Measurements from ENCODE around the gene IDUA. TPM values are rescaled to one million over a fixed set of nuclear protein-coding genes. Genes with fewer than 3 reads are reported as not detected.

IDUA gene
- total RNA-seq, 1 experiment from 2014 or later = 46.6 TPM

DNA sequence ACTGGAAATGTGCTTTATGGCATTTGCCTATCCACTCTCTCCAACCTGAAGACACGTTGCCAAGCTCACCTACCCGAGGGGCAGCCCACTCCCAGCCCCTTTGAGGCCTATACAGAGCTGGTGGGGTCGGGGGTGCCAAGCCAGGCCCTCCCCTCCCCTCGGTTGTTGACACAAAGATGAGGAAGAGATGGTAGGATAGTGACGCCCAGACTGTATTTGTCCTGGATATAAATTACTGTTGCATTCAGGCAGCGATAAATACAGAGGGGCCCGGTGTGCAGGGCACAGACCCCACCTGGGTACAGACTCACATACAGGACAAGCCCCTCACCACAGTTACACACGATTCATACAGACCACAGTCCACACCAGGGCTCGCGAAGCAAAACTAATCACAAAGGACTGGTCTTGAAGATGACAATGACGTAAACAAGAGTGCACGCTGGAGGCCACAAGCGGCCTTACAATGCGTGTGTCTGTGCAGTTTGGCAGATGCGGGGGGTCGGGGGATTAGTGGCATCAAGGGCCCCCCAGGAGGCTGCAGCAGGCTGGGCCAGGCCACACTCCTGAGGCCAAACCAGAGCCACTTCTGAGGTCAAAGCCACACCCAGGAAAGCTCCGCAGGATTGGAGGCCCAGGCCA is 28.0 kb upstream of the IDUA start:
- CTCF ChIA-PET = no interaction called here

DNA sequence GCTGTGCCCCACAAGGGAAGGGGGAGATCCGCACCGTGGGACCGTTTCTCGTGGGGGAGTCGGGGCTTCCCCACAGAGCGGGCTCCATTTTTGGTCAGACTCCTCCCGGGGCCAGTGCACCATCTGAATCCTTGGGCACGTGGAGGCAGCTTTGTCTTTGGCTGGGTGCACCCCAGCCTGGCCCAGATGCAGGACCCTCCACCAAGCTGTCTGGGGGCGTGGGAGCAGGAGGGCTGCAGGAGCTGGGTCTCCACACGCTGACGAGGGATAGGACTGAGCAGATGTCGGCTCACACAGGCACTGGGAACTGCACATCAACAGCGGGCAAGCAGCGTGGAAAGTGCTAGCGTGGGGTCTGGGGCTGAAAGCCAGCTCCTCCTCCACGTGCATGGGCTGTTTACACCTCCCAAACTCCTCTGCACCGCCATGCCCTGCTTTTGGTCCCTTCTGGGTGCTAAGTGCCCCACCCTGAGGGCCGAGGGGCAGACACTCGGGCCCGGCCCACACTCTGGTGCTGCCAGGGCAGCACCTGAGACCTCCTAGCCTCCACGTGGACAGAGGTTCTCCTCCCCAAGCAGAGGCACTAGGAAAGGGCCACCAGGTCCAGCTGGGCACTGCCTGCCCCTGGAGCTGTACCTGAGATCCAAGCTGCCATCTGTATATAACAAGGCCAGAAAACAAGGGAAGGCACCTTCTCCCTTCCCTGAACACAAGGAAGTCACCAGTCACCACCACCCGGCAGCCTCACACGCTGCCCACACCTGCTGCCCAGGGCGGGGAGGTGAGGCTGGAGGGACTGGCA is 27.3 kb upstream of the IDUA start:
- Histone ChIP-seq H3K79me2 (ENCODE audit: low read depth) (no peaks in the 10 kb centered on the region), H3K27ac (no peak overlapping the region), H3K27me3 (ENCODE audit: insufficient read depth, low read depth) (no peaks in the 10 kb centered on the region), H3K4me2 (no peak overlapping the region), H3K4me3 (no peak overlapping the region), H3K9me2 (ENCODE audit: insufficient read depth) (no peaks in the 10 kb centered on the region), H3F3A (ENCODE audit: insufficient read depth, low read depth) (no peaks in the 10 kb centered on the region), H3K9me3 (ENCODE audit: insufficient read depth, low read depth) (no peaks in the 10 kb centered on the region), H2AFZ (no peak overlapping the region), H3K4me1 (replicated peaks; ENCODE audit: insufficient read depth) (no peaks in the 10 kb centered on the region), H4K20me1 (ENCODE audit: insufficient read depth) (no peaks in the 10 kb centered on the region), H3K36me3 (ENCODE audit: low read depth) (no peaks in the 10 kb centered on the region)
- BruUV-seq (replicated peaks) = no TSS peak
- DNase-seq = no peak
- POLR2A ChIA-PET (ENCODE audit: unreplicated experiment) = no interaction called here
- intact Hi-C loops (cut with micrococcal nuclease; ENCODE audit: unreplicated experiment) = no loop called here
- no peak for TF ChIP-seq EZH2 (IDR thresholded peaks at IDR 0.05; ENCODE audit: low read depth)
- TF ChIP-seq, protein P1, sequence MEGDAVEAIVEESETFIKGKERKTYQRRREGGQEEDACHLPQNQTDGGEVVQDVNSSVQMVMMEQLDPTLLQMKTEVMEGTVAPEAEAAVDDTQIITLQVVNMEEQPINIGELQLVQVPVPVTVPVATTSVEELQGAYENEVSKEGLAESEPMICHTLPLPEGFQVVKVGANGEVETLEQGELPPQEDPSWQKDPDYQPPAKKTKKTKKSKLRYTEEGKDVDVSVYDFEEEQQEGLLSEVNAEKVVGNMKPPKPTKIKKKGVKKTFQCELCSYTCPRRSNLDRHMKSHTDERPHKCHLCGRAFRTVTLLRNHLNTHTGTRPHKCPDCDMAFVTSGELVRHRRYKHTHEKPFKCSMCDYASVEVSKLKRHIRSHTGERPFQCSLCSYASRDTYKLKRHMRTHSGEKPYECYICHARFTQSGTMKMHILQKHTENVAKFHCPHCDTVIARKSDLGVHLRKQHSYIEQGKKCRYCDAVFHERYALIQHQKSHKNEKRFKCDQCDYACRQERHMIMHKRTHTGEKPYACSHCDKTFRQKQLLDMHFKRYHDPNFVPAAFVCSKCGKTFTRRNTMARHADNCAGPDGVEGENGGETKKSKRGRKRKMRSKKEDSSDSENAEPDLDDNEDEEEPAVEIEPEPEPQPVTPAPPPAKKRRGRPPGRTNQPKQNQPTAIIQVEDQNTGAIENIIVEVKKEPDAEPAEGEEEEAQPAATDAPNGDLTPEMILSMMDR (conservative IDR thresholded peaks at IDR 0.05) = no peak
- CTCF ChIA-PET = no interaction called here

More for the DNA sequence above, 28.0 kb upstream of the IDUA start:
- H3K27me3 ChIP-seq (ENCODE audit: insufficient read depth, low read depth) = no peaks in the 10 kb centered on the region
- no peak overlapping the region for H2AFZ ChIP-seq
- H3K27ac ChIP-seq = no peak overlapping the region
- H3K36me3 ChIP-seq (ENCODE audit: low read depth) = no peaks in the 10 kb centered on the region
- H3F3A ChIP-seq (ENCODE audit: insufficient read depth, low read depth) = no peaks in the 10 kb centered on the region
- H3K9me2 ChIP-seq (ENCODE audit: insufficient read depth) = no peaks in the 10 kb centered on the region
- H3K4me3 ChIP-seq = no peak overlapping the region
- no TSS peak for BruUV-seq (replicated peaks)
- no peaks in the 10 kb centered on the region for H3K9me3 ChIP-seq (ENCODE audit: insufficient read depth, low read depth)
- DNase-seq = no peak
- TF ChIP-seq, protein P1 (conservative IDR thresholded peaks at IDR 0.05) = no peak
- TF ChIP-seq EZH2 (IDR thresholded peaks at IDR 0.05; ENCODE audit: low read depth) = no peak
- H4K20me1 ChIP-seq (ENCODE audit: insufficient read depth) = no peaks in the 10 kb centered on the region
- POLR2A ChIA-PET (ENCODE audit: unreplicated experiment) = interaction anchor here (0.5 kb wide), 1 partner anchor 378 kb away, joined by 3 read pairs; no protein-coding TSS in a partner anchor
- no peak overlapping the region for H3K4me2 ChIP-seq
- H3K4me1 ChIP-seq (replicated peaks; ENCODE audit: insufficient read depth) = no peaks in the 10 kb centered on the region
- no peaks in the 10 kb centered on the region for H3K79me2 ChIP-seq (ENCODE audit: low read depth)
- intact Hi-C loops (cut with micrococcal nuclease; ENCODE audit: unreplicated experiment) = no loop called here

DNA sequence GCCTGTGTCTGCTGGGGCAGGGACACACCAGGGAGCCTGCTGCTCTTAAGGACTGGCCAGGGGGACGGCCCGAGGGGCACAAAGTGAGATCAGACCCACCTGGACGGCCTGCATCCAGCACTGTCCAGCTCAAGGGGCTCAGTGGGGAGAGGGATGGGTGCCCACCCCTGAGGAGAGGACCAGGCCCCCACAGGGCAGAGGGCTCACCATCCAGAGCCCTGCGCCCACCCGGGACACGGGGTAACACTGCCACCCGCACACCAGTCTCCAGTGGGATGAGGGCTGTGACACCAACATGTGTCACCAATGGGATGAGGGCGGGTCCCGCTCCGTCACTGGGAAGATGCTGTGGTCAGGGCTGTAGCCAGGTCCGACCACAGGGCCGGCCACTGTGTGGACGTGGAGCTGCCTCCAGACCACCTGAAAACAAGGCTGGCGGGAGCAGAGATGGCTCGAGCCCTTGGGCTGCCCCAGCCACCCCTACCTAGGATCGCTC is 26.7 kb upstream of the IDUA start:
- CTCF ChIA-PET = no interaction called here
- Histone ChIP-seq H3K4me2 (no peak overlapping the region), H3F3A (ENCODE audit: insufficient read depth, low read depth) (no peaks in the 10 kb centered on the region), H3K9me3 (ENCODE audit: insufficient read depth, low read depth) (no peaks in the 10 kb centered on the region), H3K27me3 (ENCODE audit: insufficient read depth, low read depth) (no peaks in the 10 kb centered on the region), H3K36me3 (ENCODE audit: low read depth) (no peaks in the 10 kb centered on the region), H3K27ac (no peak overlapping the region), H2AFZ (no peak overlapping the region), H4K20me1 (ENCODE audit: insufficient read depth) (no peaks in the 10 kb centered on the region), H3K9me2 (ENCODE audit: insufficient read depth) (no peaks in the 10 kb centered on the region), H3K4me3 (no peak overlapping the region), H3K79me2 (ENCODE audit: low read depth) (no peaks in the 10 kb centered on the region), H3K4me1 (replicated peaks; ENCODE audit: insufficient read depth) (no peaks in the 10 kb centered on the region)
- TF ChIP-seq, protein P1 (conservative IDR thresholded peaks at IDR 0.05) = no peak
- TF ChIP-seq EZH2 (IDR thresholded peaks at IDR 0.05; ENCODE audit: low read depth) = no peak
- intact Hi-C loops (cut with micrococcal nuclease; ENCODE audit: unreplicated experiment) = no loop called here
- POLR2A ChIA-PET (ENCODE audit: unreplicated experiment) = no interaction called here
- no TSS peak for BruUV-seq (replicated peaks)
- no peak for DNase-seq
